HG02938 (cell line): ENCODE data around the gene SULT4A1.
A peak's percentile ranks its signal among the peaks of the same experiment; 100 is the strongest.

Experiments
- ATAC-seq: cut with Tn5 transposase; IDR thresholded peaks from one replicate; pipeline ENCODE4 v1.9.1; 2021; ENCODE audit warnings: mild to moderate bottlenecking, moderate library complexity; ENCODE audit not compliant: unreplicated experiment

Gene SULT4A1

DNA sequence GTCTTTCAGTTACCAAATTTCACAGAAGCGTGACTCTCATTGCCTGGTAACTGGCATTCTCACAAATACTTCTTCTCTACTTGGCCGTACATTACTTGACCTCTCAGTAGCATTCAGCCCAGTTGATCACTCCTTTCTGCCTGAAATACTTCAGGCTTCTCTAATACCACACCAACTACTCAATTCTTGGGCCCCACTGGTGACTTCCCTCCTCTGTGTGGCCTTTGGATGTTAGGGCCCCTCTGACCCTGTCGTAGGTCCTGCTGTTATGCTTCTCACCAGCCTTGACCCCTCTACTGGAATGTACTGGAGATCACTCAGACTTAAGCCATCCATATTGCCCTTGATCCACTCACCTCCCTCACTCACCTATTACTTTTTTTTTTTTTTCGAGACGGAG is 48.0 kb downstream of the SULT4A1 start:
- no peak for ATAC-seq

DNA sequence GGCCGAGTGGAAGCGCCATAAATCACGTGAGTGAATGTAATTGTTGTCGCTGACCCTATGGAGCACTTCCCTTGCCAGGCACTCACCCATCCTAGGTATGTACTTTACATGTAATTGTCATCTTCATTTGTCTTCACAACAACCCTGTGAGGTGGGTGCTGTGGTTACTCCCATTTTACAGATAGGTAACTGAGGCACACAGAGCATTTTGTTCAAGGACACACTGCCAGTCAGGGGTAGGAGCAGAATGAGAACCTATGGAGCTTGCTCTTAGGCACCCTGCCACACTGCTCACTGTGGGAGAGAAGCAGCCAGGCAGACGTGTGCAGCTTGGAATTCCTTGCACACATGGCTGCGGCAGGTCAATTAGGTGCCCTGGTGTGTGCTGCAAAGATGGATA is 49.4 kb downstream of the SULT4A1 start:
- ATAC-seq = no peak

DNA sequence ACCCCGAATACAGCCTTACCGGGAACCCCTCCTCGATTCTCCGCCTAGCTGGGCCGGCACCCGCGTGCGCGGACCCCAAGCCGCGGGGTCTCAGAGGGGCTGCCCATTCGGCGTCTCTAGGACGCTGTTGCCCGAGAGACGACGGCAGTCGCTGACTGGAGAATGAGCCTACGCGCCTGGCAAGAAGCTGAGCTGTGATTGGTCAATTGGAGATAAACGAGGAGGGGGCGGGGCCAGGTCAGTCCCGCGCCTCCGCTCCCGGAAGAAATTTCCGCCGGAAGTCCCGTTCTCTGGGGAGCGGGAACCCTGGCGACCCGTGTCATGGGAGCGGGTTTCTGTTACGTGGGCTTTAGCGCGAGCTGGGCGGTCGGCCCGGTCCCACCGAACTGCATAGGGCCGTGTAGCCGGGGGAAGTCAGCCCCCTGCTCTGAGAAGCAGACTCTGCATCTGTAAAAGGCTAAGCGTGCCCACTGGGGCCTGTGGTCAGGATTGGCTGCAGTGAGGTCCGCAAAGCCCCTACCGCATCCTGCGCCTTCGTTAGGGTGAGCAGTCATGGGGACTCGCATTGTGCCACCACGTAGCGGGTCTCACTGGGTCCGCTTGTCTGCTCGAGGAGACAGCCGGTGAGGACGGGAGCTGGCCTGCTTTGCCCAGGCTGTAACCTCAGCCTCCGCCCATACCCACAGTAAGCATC is 50.0 kb downstream of the SULT4A1 start, which contains the start of gene EFCAB6:
Gene EFCAB6 (minus strand): TSS at position 157 of the 694 bp plus-strand sequence. CDS start 29,987 bp downstream, outside the sequence.
- ATAC-seq = peak; percentile 91

DNA sequence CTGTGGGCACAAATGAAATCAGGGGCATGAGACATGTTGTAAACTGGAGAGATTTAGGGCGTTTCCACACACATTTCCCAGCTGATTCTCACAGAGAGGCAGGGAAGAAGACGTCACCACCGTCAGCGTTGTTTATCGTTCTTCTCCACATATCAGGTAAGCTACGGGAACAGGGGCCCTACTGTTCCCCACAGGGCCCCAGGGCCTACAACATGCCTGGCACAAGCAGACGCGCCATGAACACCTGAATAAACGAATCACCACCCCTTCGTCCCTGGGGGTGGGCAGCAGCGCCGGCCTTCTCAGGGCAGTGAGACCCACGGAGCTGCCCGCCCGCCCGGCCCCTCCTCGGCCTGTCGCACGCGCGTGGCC is 50.5 kb downstream of the SULT4A1 start:
- ATAC-seq = no peak

GRCh38 chr22:43802897-43803495 is 59.3 kb downstream of the SULT4A1 start:
- ATAC-seq = no peak

DNA sequence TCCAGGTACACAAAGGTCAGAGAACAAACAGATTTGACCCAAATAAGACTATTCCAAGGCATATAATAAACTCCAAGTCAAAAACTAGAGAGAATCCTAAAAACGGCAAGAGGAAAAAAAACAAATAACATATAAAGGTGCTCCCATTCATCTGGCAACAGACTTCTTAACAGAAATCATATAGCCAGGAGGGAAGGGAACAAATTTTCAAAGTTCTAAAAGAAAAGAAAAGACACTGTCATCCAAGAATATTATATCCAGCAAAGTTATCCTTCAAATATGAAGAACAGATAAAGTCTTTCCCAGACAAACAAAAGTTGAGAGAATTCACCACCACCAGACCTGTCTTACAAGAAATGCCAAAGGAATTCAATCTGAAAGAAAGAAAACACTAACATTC is 61.3 kb downstream of the SULT4A1 start:
- no peak for ATAC-seq

DNA sequence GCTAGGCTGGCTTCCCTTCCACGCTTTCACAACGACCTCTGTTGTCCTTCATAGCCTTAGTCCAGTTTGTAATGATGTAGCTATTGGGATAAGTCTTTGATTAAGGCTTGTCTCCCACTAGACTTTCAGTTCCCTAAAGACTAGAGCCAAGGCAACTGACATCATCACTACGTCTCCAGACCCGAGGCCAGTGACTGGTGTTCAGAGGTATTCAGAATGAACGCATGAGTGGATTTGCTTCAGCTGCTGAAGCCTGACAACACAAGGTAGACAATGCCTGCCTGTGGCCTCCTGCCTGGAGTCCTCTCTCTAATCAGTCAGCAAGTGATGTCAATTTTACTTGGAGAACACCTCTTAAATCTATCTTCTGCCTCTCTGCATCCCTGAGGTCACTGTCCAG is 63.8 kb downstream of the SULT4A1 start:
- no peak for ATAC-seq

- no peak for ATAC-seq
Observed at GRCh38 chr22:43796567-43796966, 65.7 kb downstream of the SULT4A1 start.

- ATAC-seq = no peak
Observed at GRCh38 chr22:43795320-43795719, 67.0 kb downstream of the SULT4A1 start.

GRCh38 chr22:43792905-43793304 is 69.4 kb downstream of the SULT4A1 start:
- ATAC-seq = no peak

DNA sequence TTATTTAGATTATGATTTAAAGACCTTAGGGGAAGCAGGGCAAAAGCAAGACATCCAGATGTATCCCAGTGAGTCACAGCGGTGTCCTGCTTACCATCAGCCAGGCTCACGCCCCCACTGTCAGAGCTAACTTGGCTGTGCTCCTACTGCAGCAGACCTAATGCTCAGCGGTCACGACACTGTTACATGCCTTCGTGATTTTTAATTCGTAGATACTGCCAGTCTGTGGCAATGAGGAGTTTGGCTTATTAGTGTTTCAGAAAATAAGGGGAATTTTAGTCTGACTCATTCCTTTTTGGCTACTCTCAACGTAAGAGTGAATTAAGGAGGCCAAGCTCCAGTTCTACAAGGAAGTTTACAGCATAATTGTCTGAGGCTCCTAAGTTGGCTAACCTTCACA is 72.9 kb downstream of the SULT4A1 start:
- no peak for ATAC-seq

DNA sequence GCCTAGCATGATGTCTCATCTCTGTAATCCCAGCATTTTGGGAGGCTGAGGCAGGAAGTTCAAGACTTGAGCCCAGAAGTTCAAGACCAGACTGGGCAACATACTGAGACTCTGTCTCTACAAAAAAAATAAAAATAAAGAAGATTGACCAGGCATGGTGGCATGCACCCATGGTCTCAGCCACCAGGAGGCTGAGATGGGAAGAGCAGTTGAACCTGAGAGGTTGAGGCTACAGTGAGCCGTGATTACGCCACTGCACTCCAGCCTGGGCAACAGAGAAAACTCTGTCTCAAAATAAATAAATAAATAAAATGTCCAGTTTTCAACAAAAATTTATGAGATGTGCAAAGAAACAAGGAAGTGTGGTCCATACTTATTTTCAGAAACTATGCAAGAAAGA is 78.5 kb downstream of the SULT4A1 start:
- no peak for ATAC-seq

DNA sequence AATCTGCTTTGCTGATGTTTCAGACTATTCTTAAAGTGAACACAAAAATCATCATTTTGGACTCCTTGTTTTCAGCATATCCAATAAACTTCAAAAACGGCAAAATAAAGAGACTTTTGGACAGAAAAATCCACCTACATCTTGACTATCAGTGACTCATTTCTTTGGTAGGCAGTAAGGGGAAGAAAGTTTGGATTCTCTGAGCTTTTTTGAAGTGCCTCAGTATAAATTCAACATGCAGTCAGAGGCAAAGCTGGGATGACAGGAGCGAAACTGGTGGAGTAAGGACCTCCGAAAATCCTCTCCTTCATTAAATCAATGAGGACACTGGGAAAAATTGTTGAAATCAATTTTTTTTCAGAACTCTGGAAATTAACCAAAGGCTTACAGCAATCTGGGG is 79.9 kb downstream of the SULT4A1 start:
- no peak for ATAC-seq

DNA sequence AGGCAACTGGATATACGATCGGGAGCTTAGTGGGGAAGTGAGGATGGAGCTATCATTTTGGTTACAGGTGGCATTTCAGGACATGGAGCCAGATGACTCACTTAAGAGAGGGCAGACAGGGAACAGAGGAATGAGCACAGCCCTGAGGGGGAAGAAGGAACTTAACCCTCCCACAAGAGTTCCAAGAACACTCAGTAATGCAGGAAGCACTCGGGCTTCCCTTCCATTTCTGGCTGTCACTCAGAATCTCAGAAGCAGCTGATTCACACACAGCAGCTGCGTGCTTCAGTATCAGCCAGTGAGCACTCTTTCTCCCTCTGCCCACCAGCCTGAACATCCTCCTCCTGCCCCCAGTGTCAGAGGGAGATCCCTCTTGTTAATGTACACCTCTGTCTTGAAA is 85.0 kb downstream of the SULT4A1 start:
- ATAC-seq = no peak

GRCh38 chr22:43776081-43776670 is 86.1 kb downstream of the SULT4A1 start:
- no peak for ATAC-seq
